GM21737 (cell line): ENCODE results near the gene CLK2.
A peak's percentile ranks its signal among the peaks of the same experiment; 100 is the strongest.
"Not testable (repeated sequence)": the region's sequence is repeated elsewhere in the genome, so short reads cannot be mapped to it uniquely, and the experiment has no call there.

Source experiments
- ATAC-seq: cut with Tn5 transposase; IDR thresholded peaks from one replicate; pipeline ENCODE4 v1.9.1; 2021; ENCODE audit warnings: mild to moderate bottlenecking, moderate library complexity; ENCODE audit not compliant: unreplicated experiment

The CLK2 gene

GRCh38 chr1:155297384-155297783 lies 24.1 kb upstream of the CLK2 start:
- no peak for ATAC-seq

DNA sequence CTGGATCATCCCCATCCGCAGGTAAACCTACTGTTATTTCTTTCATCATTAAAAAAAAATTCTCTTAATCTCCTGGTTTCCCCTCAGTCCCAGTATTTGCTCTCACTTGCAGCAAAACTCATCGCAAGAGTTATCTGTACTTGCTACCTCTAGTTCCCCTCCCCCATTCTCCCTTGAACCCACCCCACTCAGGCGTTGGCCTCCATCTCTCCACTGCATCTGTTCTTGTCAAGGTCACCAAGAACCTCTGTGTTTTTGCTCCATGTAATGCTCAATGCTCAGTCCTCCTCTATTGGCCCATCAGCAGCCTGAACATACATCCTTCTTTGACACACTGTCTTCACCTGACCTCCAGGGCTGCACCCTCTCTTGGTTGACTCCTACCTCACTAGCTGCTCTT lies 23.4 kb upstream of the CLK2 start:
- no peak for ATAC-seq

GRCh38 chr1:155295942-155296267 lies 22.6 kb upstream of the CLK2 start:
- ATAC-seq: no peak

DNA sequence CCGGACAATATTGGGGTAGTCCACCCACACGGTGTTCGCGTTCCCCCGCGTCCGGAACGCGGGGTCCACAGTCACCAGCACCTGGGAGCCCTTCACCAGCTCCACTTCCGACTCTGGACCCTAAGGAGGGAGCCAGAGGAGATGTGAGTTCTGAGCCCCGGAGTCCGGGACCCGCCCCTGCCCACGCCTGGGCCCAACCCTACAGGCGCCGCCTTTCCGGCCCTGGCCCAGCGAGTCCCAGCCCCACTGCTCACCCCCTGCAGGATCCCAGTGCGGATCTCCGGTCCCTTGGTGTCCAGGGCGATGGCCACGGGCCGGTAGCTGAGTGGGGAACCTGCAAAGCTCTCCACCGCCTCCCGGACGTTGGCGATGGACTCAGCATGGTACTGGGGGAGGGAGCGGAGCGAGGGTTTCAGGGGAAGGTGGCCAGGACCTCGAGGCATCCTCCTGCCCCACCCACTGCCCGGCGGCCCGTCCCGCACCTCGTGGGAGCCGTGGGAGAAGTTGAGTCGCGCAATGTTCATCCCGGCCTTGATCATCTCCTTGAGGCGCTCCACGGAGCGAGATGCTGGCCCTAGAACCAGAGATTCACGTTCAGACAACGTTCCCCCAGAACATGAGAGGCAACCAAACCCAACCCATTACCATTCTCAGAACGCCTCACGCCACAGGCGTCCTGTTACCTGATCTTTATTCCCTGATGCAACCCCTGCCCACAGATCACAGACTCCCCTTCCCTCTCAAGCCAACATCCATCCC lies 22.1 kb upstream of the CLK2 start:
- ATAC-seq: no peak

GRCh38 chr1:155294520-155295182 lies 21.3 kb upstream of the CLK2 start:
- no peak for ATAC-seq

- ATAC-seq: no peak
These were observed 19.9 kb upstream of the CLK2 start for GRCh38 chr1:155293086-155293749.

DNA sequence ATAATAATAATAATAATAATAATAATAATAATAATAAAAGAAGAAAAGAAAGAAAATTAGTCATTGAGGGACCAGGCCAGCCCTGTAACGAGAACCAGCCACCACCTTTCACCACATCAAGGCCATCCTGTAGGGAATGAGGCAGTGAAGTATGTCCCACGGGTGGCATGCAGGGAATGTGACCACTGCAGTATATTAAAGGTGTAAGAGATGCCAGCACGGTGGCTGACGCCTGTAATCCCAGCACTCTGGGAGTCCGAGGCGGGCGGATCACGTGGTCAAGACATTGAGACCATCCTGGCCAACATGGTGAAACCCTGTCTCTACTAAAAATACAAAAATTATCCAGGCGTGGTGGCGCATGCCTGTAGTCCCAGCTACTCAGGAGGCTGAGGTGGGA lies 17.7 kb upstream of the CLK2 start:
- not testable (repeated sequence) for ATAC-seq

DNA sequence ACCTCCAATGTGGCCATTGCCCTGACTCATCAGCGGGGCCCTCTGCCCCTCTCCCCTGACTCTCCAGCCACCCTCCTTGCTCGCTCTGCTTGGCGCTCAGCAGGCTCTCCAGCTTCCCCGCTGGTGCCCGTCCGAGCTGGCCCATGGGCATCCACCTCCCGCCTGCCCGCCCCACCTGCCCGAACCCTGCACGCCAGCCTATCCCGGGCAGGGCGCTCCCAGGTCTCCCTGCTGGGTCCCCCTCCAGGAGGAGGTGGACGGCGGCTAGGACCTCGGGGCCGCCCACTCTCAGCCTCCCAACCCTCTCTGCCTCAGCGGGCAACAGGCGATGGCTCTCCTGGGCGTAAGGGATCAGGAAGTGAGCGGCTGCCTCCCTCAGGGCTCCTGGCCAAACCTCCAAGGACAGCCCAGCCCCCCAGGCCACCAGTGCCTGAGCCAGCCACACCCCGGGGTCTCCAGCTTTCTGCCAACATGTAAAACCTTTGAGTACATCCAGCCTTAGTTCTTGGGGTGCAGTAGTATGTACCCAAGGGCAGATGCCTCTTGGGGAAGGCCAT lies 14.8 kb upstream of the CLK2 start:
- no peak for ATAC-seq

DNA sequence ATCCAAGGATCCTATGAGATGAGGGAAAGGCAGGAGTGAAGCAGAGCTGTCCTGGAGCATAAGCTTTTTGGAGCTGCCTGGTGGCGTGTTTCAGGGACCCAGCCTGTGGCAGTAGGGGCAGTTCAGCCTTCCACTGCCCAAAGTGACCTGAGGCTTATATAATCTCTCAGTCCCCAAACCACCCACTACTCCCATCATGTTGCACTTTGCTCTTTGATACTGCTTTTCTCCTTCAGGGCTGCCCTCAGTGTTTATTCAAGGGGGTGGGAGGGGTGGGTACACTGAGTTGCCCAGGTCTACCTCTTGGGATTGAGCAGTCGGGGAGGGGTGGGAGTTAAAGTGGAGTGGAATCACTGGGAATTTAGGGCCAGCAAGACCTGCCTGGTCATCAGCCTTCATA lies 13.2 kb upstream of the CLK2 start:
- ATAC-seq: no peak

- no peak for ATAC-seq
These were observed 12.3 kb upstream of the CLK2 start for GRCh38 chr1:155285631-155286044.

GRCh38 chr1:155285063-155285462 lies 11.8 kb upstream of the CLK2 start:
- no peak for ATAC-seq

DNA sequence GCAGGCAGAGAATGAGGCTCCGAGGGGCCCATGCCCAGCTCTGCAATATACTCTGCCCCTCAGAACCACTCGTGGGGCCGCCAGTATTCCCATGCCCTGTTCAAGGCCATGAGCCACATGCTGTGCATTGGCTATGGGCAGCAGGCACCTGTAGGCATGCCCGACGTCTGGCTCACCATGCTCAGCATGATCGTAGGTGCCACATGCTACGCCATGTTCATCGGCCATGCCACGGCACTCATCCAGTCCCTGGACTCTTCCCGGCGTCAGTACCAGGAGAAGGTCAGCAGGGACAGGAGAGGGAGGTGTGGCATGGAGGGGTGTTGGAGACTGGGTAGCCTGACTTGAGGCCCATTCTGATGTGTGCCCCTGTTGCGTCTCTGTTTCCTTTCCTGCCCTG lies 11.2 kb upstream of the CLK2 start:
- ATAC-seq: no peak

- ATAC-seq: no peak
These were observed 9.3 kb upstream of the CLK2 start for GRCh38 chr1:155282488-155283091.

- no peak for ATAC-seq
These were observed 6.0 kb upstream of the CLK2 start for GRCh38 chr1:155279268-155279667.

DNA sequence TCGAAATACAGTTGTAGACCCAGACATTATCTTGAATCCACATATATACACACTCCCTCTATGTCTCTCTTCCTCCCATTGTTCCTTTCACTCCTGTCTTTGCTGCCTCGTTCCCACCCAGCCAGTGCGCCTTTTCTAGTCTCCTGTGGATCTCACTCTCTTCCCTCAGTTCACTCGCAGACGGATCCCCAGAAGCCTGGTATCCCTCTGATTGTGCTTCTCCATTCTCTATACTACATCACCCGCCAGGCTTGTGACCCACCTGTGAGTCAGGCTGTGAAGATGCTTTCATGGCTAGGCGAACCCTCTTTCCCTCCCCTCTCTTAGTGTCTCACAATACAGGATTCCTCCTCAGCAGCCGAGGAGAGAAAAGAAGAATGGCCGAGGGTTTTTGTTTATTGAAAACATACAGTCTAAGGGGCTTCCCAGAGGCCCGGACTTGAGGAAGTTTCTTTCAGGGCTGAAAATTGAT lies 5.4 kb upstream of the CLK2 start:
- no peak for ATAC-seq

- no peak for ATAC-seq
These were observed 4.8 kb upstream of the CLK2 start for GRCh38 chr1:155277902-155278688.

GRCh38 chr1:155277070-155277901 lies 4.0 kb upstream of the CLK2 start, which contains the start of gene HCN3:
HCN3 (plus strand) TSS chr1:155277463; CDS start chr1:155277591, 128 bp downstream.
- ATAC-seq: peak; percentile 65

- peak; percentile 24 for ATAC-seq
These were observed 600 bp downstream of the CLK2 start for GRCh38 chr1:155272466-155273342.

- no peak for ATAC-seq
These were observed 3.9 kb downstream of the CLK2 start for GRCh38 chr1:155269381-155269780.
